Measurements from ENCODE around the gene ZNF860.

DNA sequence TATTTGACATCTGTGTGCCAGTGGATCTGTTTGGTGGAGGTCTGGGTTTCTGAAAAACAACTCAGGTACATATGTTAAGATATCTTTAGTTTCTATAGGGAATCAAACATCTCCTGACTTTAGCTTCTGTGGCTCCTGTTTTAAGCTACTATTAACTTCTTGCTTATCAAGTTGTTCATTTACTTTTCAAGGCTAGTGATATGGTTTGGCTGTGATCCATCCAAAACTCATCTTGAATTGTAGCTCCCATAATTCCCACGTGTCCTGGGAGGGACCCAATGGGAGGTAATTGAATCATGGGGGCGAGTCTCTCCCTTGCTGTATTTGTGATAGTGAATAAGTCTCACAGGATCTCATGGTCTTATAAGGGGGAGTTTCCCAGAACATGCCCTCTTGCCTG lies 41.4 kb downstream of the ZNF860 start:
- TF ChIP-seq, protein P1, sequence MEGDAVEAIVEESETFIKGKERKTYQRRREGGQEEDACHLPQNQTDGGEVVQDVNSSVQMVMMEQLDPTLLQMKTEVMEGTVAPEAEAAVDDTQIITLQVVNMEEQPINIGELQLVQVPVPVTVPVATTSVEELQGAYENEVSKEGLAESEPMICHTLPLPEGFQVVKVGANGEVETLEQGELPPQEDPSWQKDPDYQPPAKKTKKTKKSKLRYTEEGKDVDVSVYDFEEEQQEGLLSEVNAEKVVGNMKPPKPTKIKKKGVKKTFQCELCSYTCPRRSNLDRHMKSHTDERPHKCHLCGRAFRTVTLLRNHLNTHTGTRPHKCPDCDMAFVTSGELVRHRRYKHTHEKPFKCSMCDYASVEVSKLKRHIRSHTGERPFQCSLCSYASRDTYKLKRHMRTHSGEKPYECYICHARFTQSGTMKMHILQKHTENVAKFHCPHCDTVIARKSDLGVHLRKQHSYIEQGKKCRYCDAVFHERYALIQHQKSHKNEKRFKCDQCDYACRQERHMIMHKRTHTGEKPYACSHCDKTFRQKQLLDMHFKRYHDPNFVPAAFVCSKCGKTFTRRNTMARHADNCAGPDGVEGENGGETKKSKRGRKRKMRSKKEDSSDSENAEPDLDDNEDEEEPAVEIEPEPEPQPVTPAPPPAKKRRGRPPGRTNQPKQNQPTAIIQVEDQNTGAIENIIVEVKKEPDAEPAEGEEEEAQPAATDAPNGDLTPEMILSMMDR (IDR thresholded peaks at IDR 0.05; ENCODE audit: low read depth, low read length), result no peak
- TF ChIP-seq EZH2phosphoT487 (IDR thresholded peaks at IDR 0.05; ENCODE audit: low read depth), result no peak

Data from OCI-LY3 (cell line).